ENCODE data around the gene APOC3.
"Not testable (repeated sequence)": the region's sequence is repeated elsewhere in the genome, so short reads cannot be mapped to it uniquely, and the experiment has no call there.

Gene APOC3

GRCh38 chr11:116831790-116832349, 2.2 kb downstream of the APOC3 start:
- H3K36me3 ChIP-seq, result no peaks in the 10 kb centered on the region

GRCh38 chr11:116832350-116833290, 2.9 kb downstream of the APOC3 start:
- H3K4me1 ChIP-seq, result peaks cover 15% of the 10 kb centered on the region
- H3K4me3 ChIP-seq (ENCODE audit: low read depth, low read length), result no peak overlapping the region
- DNase-seq, result no peak
- no peaks in the 10 kb centered on the region for H3K27me3 ChIP-seq
- no peak for TF ChIP-seq CTCF (IDR thresholded peaks at IDR 0.05; ENCODE audit: low read depth, low read length)
- H3K36me3 ChIP-seq, result no peaks in the 10 kb centered on the region
- H3K9me3 ChIP-seq, result no peaks in the 10 kb centered on the region

More at GRCh38 chr11:116831790-116832349, 2.2 kb downstream of the APOC3 start:
- Histone ChIP-seq H3K9me3 (no peaks in the 10 kb centered on the region), H3K4me3 (ENCODE audit: low read depth, low read length) (no peak overlapping the region), H3K4me1 (peaks cover 15% of the 10 kb centered on the region), H3K27me3 (no peaks in the 10 kb centered on the region)
- DNase-seq, result no peak
- TF ChIP-seq CTCF (IDR thresholded peaks at IDR 0.05; ENCODE audit: low read depth, low read length), result no peak

GRCh38 chr11:116833491-116833815, 3.7 kb downstream of the APOC3 start:
- no peak for TF ChIP-seq CTCF (IDR thresholded peaks at IDR 0.05; ENCODE audit: low read depth, low read length)

GRCh38 chr11:116833816-116834534, 4.3 kb downstream of the APOC3 start:
- Histone ChIP-seq H3K27me3 (no peaks in the 10 kb centered on the region), H3K9me3 (no peaks in the 10 kb centered on the region), H3K4me3 (ENCODE audit: low read depth, low read length) (no peak overlapping the region), H3K4me1 (peaks cover 11% of the 10 kb centered on the region), H3K36me3 (no peaks in the 10 kb centered on the region)
- TF ChIP-seq CTCF (IDR thresholded peaks at IDR 0.05; ENCODE audit: low read depth, low read length), result no peak
- no peak for DNase-seq

More at GRCh38 chr11:116833491-116833815, 3.7 kb downstream of the APOC3 start:
- Histone ChIP-seq H3K27me3 (no peaks in the 10 kb centered on the region), H3K36me3 (no peaks in the 10 kb centered on the region), H3K4me3 (ENCODE audit: low read depth, low read length) (no peak overlapping the region), H3K9me3 (no peaks in the 10 kb centered on the region), H3K4me1 (peaks cover 15% of the 10 kb centered on the region)
- no peak for DNase-seq

GRCh38 chr11:116834535-116835041, 4.9 kb downstream of the APOC3 start:
- H3K4me1 ChIP-seq; DNase-seq; H3K9me3 ChIP-seq; H3K36me3 ChIP-seq; H3K27me3 ChIP-seq; H3K4me3 ChIP-seq (ENCODE audit: low read depth, low read length): not testable (repeated sequence)

- Histone ChIP-seq H3K36me3 (no peaks in the 10 kb centered on the region), H3K4me3 (ENCODE audit: low read depth, low read length) (peak overlapping the region; percentile 40), H3K9me3 (no peaks in the 10 kb centered on the region), H3K27me3 (no peaks in the 10 kb centered on the region), H3K4me1 (peaks cover 4% of the 10 kb centered on the region; the same call in 1 of the 2 replicates)
- no peak for DNase-seq
- no peak for TF ChIP-seq CTCF (IDR thresholded peaks at IDR 0.05; ENCODE audit: low read depth, low read length)
Measured at GRCh38 chr11:116835042-116835772, 5.5 kb downstream of the APOC3 start.

Measured in BE2C (cell line).